ENCODE results near the gene HOXB4.

Gene HOXB4

DNA sequence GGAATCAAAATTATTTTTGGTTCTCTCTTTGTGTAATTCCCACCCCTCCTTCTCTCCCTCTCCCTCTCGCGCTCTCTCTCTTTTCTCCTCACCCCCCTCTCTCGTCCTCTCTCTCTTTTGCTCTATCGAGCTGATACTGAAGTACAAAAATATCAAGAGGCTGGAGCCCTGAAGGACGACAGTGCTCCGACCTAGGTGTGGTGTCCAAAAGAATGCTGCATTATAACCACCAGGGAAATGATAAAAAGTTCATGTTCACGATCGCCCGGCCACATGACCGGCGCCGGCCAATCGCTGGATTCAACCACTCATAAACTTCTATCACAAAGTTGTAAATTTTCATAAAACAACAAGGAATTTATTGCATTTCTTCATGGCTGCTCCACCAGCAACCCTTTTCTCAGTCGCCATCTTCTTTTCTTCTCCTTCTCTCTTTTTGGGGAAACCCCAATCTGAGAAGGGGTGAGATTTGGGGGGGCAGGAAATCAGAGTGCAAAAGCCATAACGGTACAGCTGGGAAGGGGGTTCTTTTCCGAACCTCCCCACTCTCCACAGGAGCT lies 26.7 kb upstream of the HOXB4 start, which contains the start of gene HOXB6:
HOXB6 (minus strand) TSS at position 217 of the 560 bp plus-strand sequence. CDS start 6,836 bp downstream, outside the sequence.
- no peak for DNase-seq (ENCODE audit: low read depth)
- TF ChIP-seq, protein P1, sequence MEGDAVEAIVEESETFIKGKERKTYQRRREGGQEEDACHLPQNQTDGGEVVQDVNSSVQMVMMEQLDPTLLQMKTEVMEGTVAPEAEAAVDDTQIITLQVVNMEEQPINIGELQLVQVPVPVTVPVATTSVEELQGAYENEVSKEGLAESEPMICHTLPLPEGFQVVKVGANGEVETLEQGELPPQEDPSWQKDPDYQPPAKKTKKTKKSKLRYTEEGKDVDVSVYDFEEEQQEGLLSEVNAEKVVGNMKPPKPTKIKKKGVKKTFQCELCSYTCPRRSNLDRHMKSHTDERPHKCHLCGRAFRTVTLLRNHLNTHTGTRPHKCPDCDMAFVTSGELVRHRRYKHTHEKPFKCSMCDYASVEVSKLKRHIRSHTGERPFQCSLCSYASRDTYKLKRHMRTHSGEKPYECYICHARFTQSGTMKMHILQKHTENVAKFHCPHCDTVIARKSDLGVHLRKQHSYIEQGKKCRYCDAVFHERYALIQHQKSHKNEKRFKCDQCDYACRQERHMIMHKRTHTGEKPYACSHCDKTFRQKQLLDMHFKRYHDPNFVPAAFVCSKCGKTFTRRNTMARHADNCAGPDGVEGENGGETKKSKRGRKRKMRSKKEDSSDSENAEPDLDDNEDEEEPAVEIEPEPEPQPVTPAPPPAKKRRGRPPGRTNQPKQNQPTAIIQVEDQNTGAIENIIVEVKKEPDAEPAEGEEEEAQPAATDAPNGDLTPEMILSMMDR (IDR thresholded peaks at IDR 0.05; ENCODE audit: insufficient read depth, low read depth, low read length, missing control alignments), result no peak
- H3K4me3 ChIP-seq (ENCODE audit: low read depth, low read length), result no peak within 1 kb of the TSS

DNA sequence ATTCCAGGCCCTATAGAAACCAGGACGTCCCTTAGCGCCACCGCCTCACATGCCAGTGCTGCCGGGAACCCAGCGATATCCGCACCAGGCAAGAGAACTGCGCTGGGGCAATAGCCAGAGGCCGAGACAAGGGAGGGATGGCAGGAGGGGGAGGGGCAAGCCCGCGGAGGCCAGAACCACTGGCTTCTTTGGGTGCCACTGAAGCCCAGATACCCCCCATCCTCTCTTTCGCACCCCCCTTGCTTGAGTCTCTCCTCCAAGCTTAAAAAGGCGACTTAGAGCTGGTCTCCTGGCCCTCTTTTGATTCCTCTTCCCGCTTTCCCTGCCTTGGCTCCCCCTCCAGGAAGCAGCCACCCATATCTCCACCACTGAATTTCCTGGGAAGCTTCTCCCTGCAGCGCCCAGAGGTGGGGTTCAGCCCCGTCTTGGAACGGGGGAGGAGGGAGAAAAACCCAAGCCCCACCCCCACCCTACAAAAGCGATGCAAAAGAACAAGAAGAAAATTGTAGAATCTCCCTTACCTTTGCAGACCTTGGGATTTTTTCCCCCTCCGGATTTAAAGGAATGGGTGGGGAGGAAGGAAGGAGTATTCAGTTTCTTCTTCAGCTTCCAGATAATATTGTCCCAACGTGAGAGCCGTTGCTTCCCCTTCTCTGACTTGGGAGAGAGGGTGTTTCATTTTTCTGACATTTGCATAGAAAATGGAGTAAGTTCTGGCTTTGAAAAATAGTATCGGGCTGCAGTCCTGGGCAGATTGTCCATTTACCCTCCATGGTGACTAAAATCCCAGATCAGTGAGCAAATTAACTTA lies 26.0 kb upstream of the HOXB4 start:
- DNase-seq (ENCODE audit: low read depth), result no peak
- no peak overlapping the region for H3K4me3 ChIP-seq (ENCODE audit: low read depth, low read length)
- TF ChIP-seq, protein P1 (IDR thresholded peaks at IDR 0.05; ENCODE audit: insufficient read depth, low read depth, low read length, missing control alignments), result no peak

DNA sequence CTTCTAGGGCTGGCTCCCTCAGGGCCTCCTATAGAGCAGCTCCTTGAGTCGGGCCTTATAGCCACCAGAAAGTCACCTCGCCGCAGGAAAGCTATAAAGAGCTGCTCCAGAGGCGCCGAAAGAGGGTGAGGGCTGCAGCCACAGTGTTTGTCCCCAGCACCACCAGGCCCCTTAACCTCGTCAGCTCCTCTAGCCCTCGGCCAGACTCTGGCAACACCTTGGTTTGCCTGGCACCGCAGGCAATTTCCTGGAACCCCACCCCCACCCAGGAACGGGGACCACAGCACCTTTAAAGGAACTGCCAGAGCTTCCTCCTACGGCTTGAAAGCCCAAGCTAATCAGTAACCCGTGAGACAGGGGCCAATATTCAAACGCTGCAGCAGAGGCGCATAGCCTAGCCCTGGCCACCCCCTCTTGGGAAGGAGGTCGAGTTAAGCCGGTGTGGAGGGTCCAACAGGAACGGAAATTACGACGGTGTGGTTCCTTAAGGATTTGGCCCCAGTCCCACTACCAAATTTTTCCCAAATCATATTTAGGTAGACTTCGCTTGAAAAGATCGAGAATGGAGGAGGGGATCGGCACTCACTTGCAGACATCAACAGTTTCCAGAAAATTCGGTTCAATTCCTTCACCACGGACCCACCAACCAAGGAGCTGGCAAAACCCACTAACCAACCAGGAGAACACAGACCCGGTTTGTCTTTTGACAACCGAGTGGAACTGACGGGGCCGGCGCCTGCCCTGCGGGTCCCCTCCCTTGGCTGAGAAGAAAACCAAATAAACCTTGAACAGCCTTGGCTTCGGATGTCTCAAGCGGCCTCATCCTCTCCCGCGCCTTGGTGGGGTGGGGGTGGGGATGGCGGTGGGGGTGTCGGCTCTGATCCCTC lies 23.6 kb upstream of the HOXB4 start:
- no peak overlapping the region for H3K4me3 ChIP-seq (ENCODE audit: low read depth, low read length)
- TF ChIP-seq, protein P1 (IDR thresholded peaks at IDR 0.05; ENCODE audit: insufficient read depth, low read depth, low read length, missing control alignments), result no peak
- DNase-seq (ENCODE audit: low read depth), result no peak

DNA sequence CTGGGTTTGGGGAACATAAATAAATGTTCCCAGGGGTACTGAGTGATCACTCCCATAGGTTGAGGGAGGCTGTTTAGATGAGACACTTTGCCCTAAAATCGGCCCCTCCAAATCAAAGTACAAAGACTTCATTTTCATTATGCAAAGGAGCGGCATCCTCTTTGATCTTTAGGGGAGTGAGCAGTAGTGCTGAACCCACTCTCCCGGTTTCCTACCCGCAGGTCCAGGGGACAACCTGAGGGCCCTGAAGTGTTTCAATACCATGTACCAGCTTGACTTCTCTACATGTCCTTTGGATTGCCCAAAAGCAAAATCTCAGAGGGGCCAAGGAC lies 23.0 kb upstream of the HOXB4 start:
- TF ChIP-seq, protein P1 (IDR thresholded peaks at IDR 0.05; ENCODE audit: insufficient read depth, low read depth, low read length, missing control alignments), result no peak
- no peak for DNase-seq (ENCODE audit: low read depth)
- H3K4me3 ChIP-seq (ENCODE audit: low read depth, low read length), result no peak overlapping the region

DNA sequence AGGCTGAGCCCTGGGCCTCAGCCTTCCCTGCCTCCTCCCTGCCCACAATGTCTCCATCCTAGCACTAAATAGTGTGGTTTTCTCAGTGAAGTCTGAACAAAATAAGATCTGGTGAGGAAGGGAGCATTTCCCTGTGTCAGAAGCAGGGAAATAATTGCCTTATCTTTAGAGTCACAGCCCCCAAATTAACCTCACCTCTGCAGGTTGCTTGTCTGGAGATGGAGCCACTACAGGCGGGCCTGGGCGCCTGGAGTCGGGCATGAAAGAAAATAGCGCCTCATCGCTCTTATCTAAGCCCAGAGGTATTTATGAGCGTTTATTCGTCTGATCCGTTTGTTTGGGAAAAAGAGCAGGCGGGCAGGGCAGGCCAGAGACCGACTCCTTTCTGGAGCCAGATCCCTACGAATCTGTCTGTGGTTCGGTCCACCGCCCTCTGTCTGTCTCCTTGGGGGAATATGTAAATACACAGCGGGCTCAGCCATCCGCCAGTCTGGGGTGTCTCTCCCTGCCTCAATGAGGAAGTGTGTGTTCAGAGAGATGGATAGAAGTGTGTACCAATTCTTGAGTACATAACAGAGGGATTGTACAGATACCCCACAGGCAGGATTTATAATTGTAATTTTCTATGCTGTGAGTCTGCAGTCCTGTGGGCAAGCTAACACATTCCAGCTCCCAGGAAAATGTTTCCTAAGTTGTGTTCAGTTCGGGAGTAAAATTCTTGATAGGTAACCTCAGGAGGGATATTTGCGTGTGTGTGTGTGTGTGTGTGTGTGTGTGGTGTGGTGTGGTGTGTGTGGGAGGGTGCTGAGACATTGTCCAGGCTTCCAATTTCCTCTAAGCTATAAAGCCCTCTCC lies 22.3 kb upstream of the HOXB4 start:
- TF ChIP-seq, protein P1 (IDR thresholded peaks at IDR 0.05; ENCODE audit: insufficient read depth, low read depth, low read length, missing control alignments), result no peak
- H3K4me3 ChIP-seq (ENCODE audit: low read depth, low read length), result no peak overlapping the region
- DNase-seq (ENCODE audit: low read depth), result no peak

DNA sequence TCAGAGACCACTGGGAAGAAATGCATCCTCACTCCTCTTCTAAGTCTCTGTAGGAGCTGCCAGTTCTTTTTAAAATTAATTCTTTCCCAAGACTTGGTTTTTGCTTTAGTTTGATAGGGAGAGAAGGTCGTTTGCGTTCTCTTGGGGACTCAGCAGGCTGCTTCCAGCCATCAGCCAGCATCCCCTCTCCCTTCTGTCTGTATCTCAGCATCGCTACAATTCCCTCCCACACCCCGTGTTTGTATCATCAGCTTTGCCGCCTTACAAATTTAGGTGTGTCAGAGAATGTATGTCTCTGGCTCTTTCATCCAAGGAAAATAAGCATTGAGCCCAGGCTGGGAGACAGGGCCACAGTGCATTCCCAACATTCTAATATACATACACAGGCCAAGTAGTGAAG lies 21.2 kb upstream of the HOXB4 start:
- TF ChIP-seq, protein P1 (IDR thresholded peaks at IDR 0.05; ENCODE audit: insufficient read depth, low read depth, low read length, missing control alignments), result no peak
- H3K4me3 ChIP-seq (ENCODE audit: low read depth, low read length), result no peak overlapping the region
- DNase-seq (ENCODE audit: low read depth), result no peak

Measured in GM12865 (cell line).